NCI-H1417 treated with DMSO at 0.1 percent for 48 hours (cell line): ENCODE measurements around the gene NVL.
"Not testable (repeated sequence)": the region's sequence is repeated elsewhere in the genome, so short reads cannot be mapped to it uniquely, and the experiment has no call there.

ENCODE experiments used
- DNase-seq: peaks from one replicate; lab custom pipeline; 2025; lab: John Stamatoyannopoulos, UW

NVL gene

GRCh38 chr1:224235813-224236493 is 94.0 kb downstream of the NVL start:
- DNase-seq = no peak

DNA sequence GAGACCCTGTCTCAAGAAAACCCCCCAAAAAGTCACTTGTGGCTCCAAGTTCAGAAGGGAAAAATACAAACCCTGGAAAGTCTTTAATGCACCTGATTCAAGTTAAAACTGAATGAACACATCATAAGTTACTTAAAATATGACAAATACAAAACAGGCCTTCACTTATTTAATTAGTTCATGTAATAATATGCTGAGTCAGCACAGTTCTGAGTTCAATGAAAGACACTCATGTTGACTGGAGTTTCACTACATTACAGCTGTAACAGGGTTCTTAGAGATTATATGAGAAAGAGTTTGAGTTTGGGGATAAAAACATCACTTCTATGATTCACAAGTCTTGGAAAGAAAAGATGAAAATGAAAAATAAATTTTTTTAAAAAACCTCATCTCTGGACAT is 96.0 kb downstream of the NVL start:
- DNase-seq = no peak

GRCh38 chr1:224226849-224227502 is 103.0 kb downstream of the NVL start:
- DNase-seq = no peak

GRCh38 chr1:224223819-224224714 is 105.9 kb downstream of the NVL start:
- DNase-seq = no peak

GRCh38 chr1:224219612-224220059 is 110.3 kb downstream of the NVL start:
- no peak for DNase-seq

- DNase-seq = no peak
Observed at GRCh38 chr1:224219011-224219611, 110.9 kb downstream of the NVL start.

GRCh38 chr1:224217655-224218623 is 112.0 kb downstream of the NVL start:
- no peak for DNase-seq

- DNase-seq = no peak
Observed at GRCh38 chr1:224216382-224216781, 113.6 kb downstream of the NVL start.

DNA sequence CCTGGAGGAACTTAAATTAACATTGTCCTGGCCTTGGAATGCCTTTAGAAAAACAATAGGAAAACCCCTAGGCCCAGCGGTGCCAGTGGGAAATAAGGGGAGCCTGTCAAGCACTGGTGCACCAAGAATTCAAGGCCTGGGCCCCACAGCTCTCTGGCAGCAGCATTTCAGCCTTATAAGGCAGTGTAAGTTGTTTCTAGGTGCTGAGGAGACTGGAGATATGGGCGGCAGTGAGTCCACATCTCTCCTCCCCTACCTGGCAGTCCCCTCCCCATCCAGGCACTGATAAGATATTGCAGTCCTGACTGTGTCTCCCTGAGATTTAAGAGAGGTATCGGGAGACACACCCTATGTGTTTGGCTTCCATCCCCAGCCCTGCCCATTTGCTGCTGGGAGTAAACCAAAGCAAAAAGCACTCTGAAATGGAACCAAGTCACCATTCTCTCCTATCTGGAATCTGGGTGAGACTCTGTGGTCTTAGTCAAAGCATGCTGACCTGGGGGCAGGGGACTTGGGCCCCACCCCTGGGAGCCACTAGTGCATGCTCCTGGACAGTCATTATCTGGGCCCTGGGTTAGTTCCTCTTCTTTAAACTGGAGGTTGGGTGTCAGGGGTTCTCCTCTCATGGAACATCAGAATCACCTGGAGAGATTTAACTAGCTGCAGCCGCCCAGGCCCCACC is 116.4 kb downstream of the NVL start:
- no peak for DNase-seq

- no peak for DNase-seq
Observed at GRCh38 chr1:224212618-224213061, 117.3 kb downstream of the NVL start.

GRCh38 chr1:224211206-224211962 is 118.6 kb downstream of the NVL start:
- DNase-seq = peak; percentile 6

GRCh38 chr1:224205931-224206538 is 123.9 kb downstream of the NVL start:
- not testable (repeated sequence) for DNase-seq

DNA sequence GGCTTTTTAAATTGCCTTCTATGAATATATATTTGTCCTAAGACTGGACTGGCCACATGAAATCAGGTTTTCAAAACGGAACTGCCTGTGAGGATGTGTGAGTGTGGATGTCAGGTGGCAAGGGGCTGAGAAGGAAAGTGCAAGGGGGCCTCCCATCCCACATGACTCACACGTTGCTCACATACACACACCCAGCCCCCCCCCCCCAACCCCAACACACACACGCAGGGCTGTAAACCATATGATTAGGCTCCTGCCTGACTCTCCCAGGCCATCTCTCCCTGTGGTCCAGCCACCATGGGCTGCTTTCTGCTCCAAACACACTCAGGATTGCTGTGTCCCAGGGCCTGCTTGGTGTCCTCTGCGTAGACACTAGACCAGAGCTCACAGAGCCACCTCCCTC is 124.5 kb downstream of the NVL start:
- no peak for DNase-seq

DNA sequence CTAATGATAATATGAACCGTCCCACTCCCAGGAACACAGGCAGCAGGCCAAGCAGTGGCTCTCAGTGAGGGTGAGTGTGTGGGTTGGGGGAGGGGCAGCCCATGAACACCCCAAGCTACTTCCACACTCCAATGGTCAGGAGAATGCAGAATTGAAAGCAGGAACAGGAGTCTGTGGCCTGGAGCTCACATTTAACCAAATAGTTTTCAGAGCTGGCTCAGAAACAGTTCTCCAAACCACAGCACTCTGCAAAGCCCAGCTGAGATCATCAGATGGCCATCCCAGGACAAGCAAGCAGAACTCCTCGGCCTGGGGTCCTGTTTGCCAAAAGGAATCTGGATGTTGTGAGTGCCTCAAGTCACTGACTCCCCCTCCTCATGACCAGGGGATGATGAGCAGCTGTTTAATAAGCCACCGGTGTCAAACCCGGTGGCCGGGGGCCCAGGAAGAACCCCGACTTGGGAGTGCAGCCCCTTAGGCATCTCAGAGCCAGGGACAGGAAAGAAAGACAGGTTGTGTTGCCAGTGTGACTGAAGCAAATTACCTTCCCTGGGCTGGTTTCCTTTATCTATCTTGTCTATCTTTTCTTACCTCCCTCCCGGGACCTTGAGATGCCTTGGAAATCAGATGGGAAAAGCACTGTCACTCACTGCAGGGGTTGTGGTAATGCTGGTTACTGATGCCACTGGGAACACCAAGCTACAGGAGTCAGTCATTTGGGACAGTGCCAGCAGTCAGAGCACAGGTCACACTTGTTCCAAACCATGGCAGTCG is 126.5 kb downstream of the NVL start:
- DNase-seq = no peak

- no peak for DNase-seq
Observed at GRCh38 chr1:224201853-224202252, 128.1 kb downstream of the NVL start.

- no peak for DNase-seq
Observed at GRCh38 chr1:224201383-224201782, 128.6 kb downstream of the NVL start.

GRCh38 chr1:224199679-224200078 is 130.3 kb downstream of the NVL start:
- DNase-seq = no peak

DNA sequence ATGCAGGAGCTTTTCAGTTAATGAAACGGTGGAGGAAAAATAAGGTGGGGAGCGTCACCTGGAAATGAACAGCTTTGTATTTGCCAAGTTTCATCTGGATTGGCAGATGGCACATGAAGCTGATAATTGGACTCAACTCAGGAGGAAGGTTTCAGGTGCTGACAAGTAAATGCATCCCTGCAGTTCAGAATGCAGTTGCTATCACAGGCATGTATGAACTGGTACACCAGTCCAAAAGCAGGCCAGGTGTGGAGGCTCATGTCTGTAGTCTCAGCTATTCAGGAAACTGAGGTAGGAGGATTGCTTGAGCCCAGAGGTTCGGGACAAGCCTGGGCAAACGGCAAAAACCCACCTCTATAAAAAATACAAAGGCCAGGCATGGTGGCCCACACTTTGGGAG is 131.4 kb downstream of the NVL start:
- DNase-seq = no peak
